Chondrocyte (in vitro differentiated cells): ENCODE data around the gene LDLRAD4. TPM values are rescaled to one million over a fixed set of nuclear protein-coding genes. Genes with fewer than 3 reads are reported as not detected.

Experiments used
- DNase-seq: peaks from one replicate; pipeline ENCODE4 v3.0.0; 2021; ENCODE audit warnings: mixed read lengths, low spot score
- H3K27ac Mint-ChIP-seq: one replicate; pipeline ENCODE4 v1.8.0; 2021; ENCODE audit warnings: mild to moderate bottlenecking, moderate library complexity, mixed read lengths; ENCODE audit not compliant: unreplicated experiment
- H3K27me3 Mint-ChIP-seq: 2 replicates; pipeline ENCODE4 v1.8.0; 2021; ENCODE audit warnings: low read depth, mixed read lengths
- H3K36me3 Mint-ChIP-seq: 2 replicates; pipeline ENCODE4 v1.8.0; 2021; ENCODE audit warnings: low read depth, mixed read lengths
- H3K4me1 Mint-ChIP-seq: 2 replicates; pipeline ENCODE4 v1.8.0; 2021; ENCODE audit warnings: low read depth, mild to moderate bottlenecking, mixed read lengths
- H3K4me3 Mint-ChIP-seq: one replicate; pipeline ENCODE4 v1.8.0; 2021; ENCODE audit warnings: mild to moderate bottlenecking, moderate library complexity, mixed read lengths; ENCODE audit not compliant: unreplicated experiment
- H3K9me3 Mint-ChIP-seq: 2 replicates; pipeline ENCODE4 v1.8.0; 2021; ENCODE audit warnings: low read depth, mixed read lengths
- CTCF ChIP-seq: fragments of 200-600 bp; sonication (generic); IDR thresholded peaks from 2 replicates; pipeline ENCODE4 v1.5.0; 2021; ENCODE audit warnings: antibody characterized with exemption, mild to moderate bottlenecking, moderate library complexity
- total RNA-seq: library from RNA; stranded (reverse); gene quantifications from 3 replicates; pipeline ENCODE4 v1.2.1, GENCODE V29; 2021

The LDLRAD4 gene
- total RNA-seq, 1 donor from 2014 or later = 80.5 TPM

- H3K4me3 Mint-ChIP-seq = no peak overlapping the region
- no peak for TF ChIP-seq CTCF
- no peak for DNase-seq
- no peaks in the 10 kb centered on the region for H3K27me3 Mint-ChIP-seq
- H3K27ac Mint-ChIP-seq = no peak overlapping the region
- peaks cover 10% of the 10 kb centered on the region for H3K36me3 Mint-ChIP-seq
- H3K9me3 Mint-ChIP-seq = no peaks in the 10 kb centered on the region
- H3K4me1 Mint-ChIP-seq = peaks cover 30% of the 10 kb centered on the region
Observed at GRCh38 chr18:13485182-13485581, 266.6 kb downstream of the LDLRAD4 start.

- no peak for DNase-seq
- H3K27ac Mint-ChIP-seq = no peak overlapping the region
- peaks cover 30% of the 10 kb centered on the region for H3K4me1 Mint-ChIP-seq
- no peak overlapping the region for H3K4me3 Mint-ChIP-seq
- H3K9me3 Mint-ChIP-seq = no peaks in the 10 kb centered on the region
- H3K27me3 Mint-ChIP-seq = no peaks in the 10 kb centered on the region
- peaks cover 8% of the 10 kb centered on the region for H3K36me3 Mint-ChIP-seq
- TF ChIP-seq CTCF = no peak
Observed at GRCh38 chr18:13485604-13486003, 267.0 kb downstream of the LDLRAD4 start.

GRCh38 chr18:13486284-13486683 lies 267.7 kb downstream of the LDLRAD4 start:
- H3K27me3 Mint-ChIP-seq = no peaks in the 10 kb centered on the region
- no peak for TF ChIP-seq CTCF
- no peaks in the 10 kb centered on the region for H3K9me3 Mint-ChIP-seq

GRCh38 chr18:13486686-13487085 lies 268.1 kb downstream of the LDLRAD4 start:
- Mint-ChIP-seq H3K4me1 (peaks cover 33% of the 10 kb centered on the region), H3K9me3 (no peaks in the 10 kb centered on the region), H3K4me3 (no peak overlapping the region), H3K36me3 (peaks cover 8% of the 10 kb centered on the region), H3K27ac (no peak overlapping the region), H3K27me3 (no peaks in the 10 kb centered on the region)
- TF ChIP-seq CTCF = no peak
- DNase-seq = no peak

More at GRCh38 chr18:13486284-13486683, 267.7 kb downstream of the LDLRAD4 start:
- no peak overlapping the region for H3K4me3 Mint-ChIP-seq
- H3K27ac Mint-ChIP-seq = no peak overlapping the region
- peaks cover 9% of the 10 kb centered on the region for H3K36me3 Mint-ChIP-seq
- H3K4me1 Mint-ChIP-seq = peaks cover 32% of the 10 kb centered on the region
- DNase-seq = no peak

GRCh38 chr18:13487237-13487636 lies 268.7 kb downstream of the LDLRAD4 start:
- Mint-ChIP-seq H3K27me3 (no peaks in the 10 kb centered on the region), H3K27ac (peak overlapping the region; percentile 60), H3K36me3 (peaks cover 8% of the 10 kb centered on the region), H3K4me1 (peaks cover 31% of the 10 kb centered on the region), H3K4me3 (no peak overlapping the region), H3K9me3 (no peaks in the 10 kb centered on the region)
- TF ChIP-seq CTCF = no peak
- no peak for DNase-seq
